Smooth muscle cell (in vitro differentiated cells): Measurements from ENCODE around the gene CWC25. TPM values are rescaled to one million over a fixed set of nuclear protein-coding genes. Genes with fewer than 3 reads are reported as not detected.

Source experiments
- DNase-seq: peaks from one replicate; lab custom pipeline; 2025; ENCODE audit not compliant: unreplicated experiment; lab: John Stamatoyannopoulos, UW
- H2AFZ ChIP-seq: fragments of 200-600 bp; sonication (generic); 2 replicates; pipeline ENCODE4 v1.6.0; 2016; ENCODE audit warnings: antibody characterized with exemption, low read depth, mild to moderate bottlenecking
- H3F3A ChIP-seq: fragments of 200-600 bp; sonication (generic); 2 replicates; pipeline ENCODE4 v1.6.0; 2017; ENCODE audit warnings: antibody characterized with exemption, low read depth
- H3K27ac ChIP-seq: fragments of 200-600 bp; sonication (generic); 2 replicates; pipeline ENCODE4 v1.5.1; 2016; ENCODE audit warnings: low read depth, mild to moderate bottlenecking
- H3K27me3 ChIP-seq: fragments of 200-600 bp; sonication (generic); 2 replicates; pipeline ENCODE4 v1.6.1; 2016; ENCODE audit warnings: low read depth, mild to moderate bottlenecking
- H3K36me3 ChIP-seq: fragments of 200-600 bp; sonication (generic); 2 replicates; pipeline ENCODE4 v1.5.1; 2016; ENCODE audit warnings: low read depth
- H3K4me1 ChIP-seq: fragments of 200-600 bp; sonication (generic); 2 replicates; pipeline ENCODE4 v1.5.1; 2016; ENCODE audit warnings: low read depth
- H3K4me2 ChIP-seq: fragments of 200-600 bp; sonication (generic); 2 replicates; pipeline ENCODE4 v1.6.0; 2016; ENCODE audit warnings: mild to moderate bottlenecking
- H3K4me3 ChIP-seq: fragments of 200-600 bp; sonication (generic); 2 replicates; pipeline ENCODE4 v1.5.1; 2016; ENCODE audit warnings: mild to moderate bottlenecking
- H3K79me2 ChIP-seq: fragments of 200-600 bp; sonication (generic); 2 replicates; pipeline ENCODE4 v1.6.0; 2016; ENCODE audit warnings: low read depth, mild to moderate bottlenecking
- H3K9ac ChIP-seq: fragments of 200-600 bp; sonication (generic); 2 replicates; pipeline ENCODE4 v1.6.0; 2016; ENCODE audit warnings: low read depth
- H3K9me3 ChIP-seq: fragments of 200-600 bp; sonication (generic); replicated peaks from 2 replicates; pipeline ENCODE4 v1.5.1; 2016; ENCODE audit warnings: low read depth
- H4K20me1 ChIP-seq: fragments of 200-600 bp; sonication (generic); 2 replicates; pipeline ENCODE4 v1.6.0; 2016; ENCODE audit warnings: low read depth
- WGBS: methylation state at CpG from one replicate; pipeline ENCODE4 v1.1.7; 2016; ENCODE audit warnings: low lambda C conversion rate; 5-methylcytosine and 5-hydroxymethylcytosine counted together
- polyA plus RNA-seq: library from polyadenylated mRNA; unstranded; fragments of >200 nt; fragmentation: Nextera tagmentation; extraction: Ambion mirVana; gene quantifications from 2 replicates; pipeline ENCODE4 v1.2.1, GENCODE V29; 2016
- total RNA-seq: library from RNA; depleted of rRNA; stranded (reverse); fragments of >200 nt; gene quantifications from 2 replicates; pipeline ENCODE4 v1.2.3, GENCODE V29; 2014
- TF ChIP-seq, protein P1 (sequence below): fragments of 200-600 bp; sonication (generic); IDR thresholded peaks from 2 replicates; pipeline ENCODE4 v1.5.1; 2017; ENCODE audit warnings: borderline replicate concordance, mild to moderate bottlenecking, antibody characterized with exemption; ENCODE audit not compliant: insufficient read depth, poor library complexity, severe bottlenecking

CWC25 gene
- total and polyA plus RNA-seq, 2 experiments from 2014 or later = 9.2 to 11.0 TPM

DNA sequence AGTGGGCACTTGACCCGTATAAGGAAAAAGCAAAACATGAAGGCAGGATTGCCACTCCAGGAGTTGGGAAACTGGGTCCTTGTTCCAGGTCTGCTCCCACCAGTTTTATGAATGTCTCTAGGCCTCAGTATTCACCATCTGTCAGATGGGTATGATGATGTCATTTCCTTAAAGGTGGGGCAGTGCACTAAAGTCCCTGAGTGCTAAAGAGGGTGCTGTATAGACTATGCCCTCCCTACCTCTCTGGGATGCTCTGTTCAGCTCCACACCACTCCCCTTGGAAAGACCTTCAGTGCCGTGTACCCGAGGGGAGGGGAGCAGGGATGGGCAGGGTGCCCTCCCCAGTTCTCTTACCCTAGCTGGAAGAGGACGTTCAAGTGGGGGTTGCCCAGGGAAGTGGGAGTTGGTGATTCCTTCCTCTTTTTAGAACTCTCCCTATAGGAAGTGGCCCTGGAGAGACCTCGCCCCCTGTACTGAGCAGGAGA is 46.9 kb upstream of the CWC25 start:
- Histone ChIP-seq H3K9me3 (no peaks in the 10 kb centered on the region), H4K20me1 (peaks cover 64% of the 10 kb centered on the region)
- WGBS = 77% methylated on average over 5 of the region's 5 CpGs

DNA sequence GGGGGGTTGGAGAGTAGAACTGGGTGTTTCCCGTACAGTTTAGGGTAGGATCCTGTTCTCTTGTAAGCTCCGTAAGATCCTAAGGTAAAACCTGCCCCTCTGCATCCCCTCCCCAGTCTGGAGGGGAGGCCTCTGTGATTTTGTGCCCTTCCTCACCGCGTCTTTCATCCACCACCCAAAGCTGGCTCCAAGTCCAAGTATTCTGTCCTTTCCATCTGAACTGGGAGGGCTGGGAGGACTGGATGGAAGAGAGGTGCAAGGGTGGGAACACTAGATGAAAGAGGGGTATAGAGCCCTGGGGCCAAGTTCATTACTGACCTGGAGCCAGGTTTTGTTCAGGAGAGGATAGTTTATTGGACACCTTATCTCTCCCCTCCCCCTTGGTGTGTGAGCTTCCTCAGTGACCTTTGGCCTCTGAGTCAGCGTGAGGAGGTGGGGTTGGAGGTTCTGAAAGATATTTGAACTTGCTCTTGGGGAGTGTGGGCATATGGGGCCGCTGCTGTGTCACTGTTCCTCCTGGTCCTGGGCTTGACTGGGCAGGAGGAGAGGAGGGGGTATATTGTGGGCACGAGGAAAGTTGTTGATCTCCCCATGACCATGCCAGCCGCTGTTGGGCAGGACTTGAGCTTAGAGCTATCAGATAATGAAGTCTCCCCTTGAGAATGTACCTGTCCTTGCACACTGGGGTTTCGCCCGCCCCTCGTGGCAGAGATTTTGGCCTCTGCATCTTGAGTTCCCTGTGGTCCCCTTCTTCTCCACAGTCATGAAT is 46.3 kb upstream of the CWC25 start:
- Histone ChIP-seq H3K79me2 (peaks cover 65% of the 10 kb centered on the region), H3K27me3 (no peaks in the 10 kb centered on the region), H3K9ac (peak overlapping the region; percentile 86), H2AFZ (no peak overlapping the region), H3K4me2 (peak overlapping the region; percentile 97), H3K9me3 (no peaks in the 10 kb centered on the region), H3K4me1 (peaks cover 18% of the 10 kb centered on the region), H3K36me3 (no peaks in the 10 kb centered on the region), H3K27ac (peak overlapping the region; percentile 57), H3F3A (peaks cover 15% of the 10 kb centered on the region), H4K20me1 (peaks cover 57% of the 10 kb centered on the region), H3K4me3 (peak overlapping the region; percentile 76)
- no peak for DNase-seq
- 23% methylated on average over 11 of the region's 11 CpGs for WGBS
- TF ChIP-seq, protein P1, sequence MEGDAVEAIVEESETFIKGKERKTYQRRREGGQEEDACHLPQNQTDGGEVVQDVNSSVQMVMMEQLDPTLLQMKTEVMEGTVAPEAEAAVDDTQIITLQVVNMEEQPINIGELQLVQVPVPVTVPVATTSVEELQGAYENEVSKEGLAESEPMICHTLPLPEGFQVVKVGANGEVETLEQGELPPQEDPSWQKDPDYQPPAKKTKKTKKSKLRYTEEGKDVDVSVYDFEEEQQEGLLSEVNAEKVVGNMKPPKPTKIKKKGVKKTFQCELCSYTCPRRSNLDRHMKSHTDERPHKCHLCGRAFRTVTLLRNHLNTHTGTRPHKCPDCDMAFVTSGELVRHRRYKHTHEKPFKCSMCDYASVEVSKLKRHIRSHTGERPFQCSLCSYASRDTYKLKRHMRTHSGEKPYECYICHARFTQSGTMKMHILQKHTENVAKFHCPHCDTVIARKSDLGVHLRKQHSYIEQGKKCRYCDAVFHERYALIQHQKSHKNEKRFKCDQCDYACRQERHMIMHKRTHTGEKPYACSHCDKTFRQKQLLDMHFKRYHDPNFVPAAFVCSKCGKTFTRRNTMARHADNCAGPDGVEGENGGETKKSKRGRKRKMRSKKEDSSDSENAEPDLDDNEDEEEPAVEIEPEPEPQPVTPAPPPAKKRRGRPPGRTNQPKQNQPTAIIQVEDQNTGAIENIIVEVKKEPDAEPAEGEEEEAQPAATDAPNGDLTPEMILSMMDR = no peak

More for the DNA sequence above, 46.9 kb upstream of the CWC25 start:
- H3K27ac ChIP-seq = peak overlapping the region; percentile 28
- no peaks in the 10 kb centered on the region for H3K36me3 ChIP-seq
- no peaks in the 10 kb centered on the region for H3K27me3 ChIP-seq
- no peak overlapping the region for H2AFZ ChIP-seq
- TF ChIP-seq, protein P1 = no peak
- peaks cover 70% of the 10 kb centered on the region for H3K79me2 ChIP-seq
- peaks cover 15% of the 10 kb centered on the region for H3F3A ChIP-seq
- H3K4me1 ChIP-seq = peaks cover 21% of the 10 kb centered on the region
- H3K4me3 ChIP-seq = peak overlapping the region; percentile 76
- H3K4me2 ChIP-seq = peak overlapping the region; percentile 97
- no peak for DNase-seq
- peak overlapping the region; percentile 6 for H3K9ac ChIP-seq

DNA sequence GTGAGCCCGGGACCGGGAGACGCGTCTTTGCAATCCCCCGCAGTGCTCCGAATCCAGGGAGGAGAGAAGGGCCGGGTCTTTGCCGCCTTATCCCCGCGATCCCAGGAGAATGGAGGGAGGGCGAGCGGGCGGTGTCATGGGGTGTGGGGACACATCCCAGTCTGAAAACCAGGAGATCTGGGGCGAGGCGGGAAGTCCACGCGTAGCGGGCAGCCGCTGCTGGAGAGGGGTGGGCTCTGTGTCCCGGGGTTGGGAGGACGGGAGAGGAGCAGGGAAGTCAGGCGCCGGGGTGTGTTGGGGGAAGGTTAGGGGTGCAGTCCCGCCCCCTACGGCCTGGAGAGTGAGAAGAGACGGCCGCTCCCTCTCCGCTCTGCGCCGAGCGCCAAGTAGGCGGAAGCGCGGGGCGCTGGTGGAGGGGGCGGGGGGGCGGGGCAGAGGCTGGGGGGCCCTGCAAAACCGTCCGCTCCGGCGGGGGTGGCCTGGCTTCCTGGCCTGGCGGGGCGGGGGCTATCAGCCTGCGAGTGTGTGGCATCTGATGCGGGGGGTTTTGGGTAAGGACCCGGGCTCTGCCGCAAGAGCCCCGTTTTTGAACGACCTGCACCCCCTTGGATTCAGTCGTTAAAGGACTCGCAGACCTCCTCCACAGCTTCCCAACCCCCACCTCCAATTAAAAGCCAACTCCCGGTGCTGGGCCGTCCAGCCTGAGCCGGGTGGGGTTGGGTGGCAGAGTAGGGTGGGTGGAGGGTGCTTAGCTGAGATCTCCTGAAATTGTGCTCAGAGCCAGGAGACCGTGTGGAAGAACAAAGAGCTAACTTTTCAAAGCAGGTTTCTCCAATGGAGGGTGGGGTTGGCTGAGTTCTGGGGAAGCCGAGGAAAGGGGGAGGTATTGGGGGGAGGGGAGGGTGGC is 45.4 kb upstream of the CWC25 start:
- Histone ChIP-seq H3K79me2 (peaks cover 56% of the 10 kb centered on the region), H3F3A (peaks cover 19% of the 10 kb centered on the region), H3K27ac (peak overlapping the region; percentile 73), H3K4me2 (peak overlapping the region; percentile 97), H3K4me1 (peaks cover 15% of the 10 kb centered on the region), H3K4me3 (peak overlapping the region; percentile 76), H3K27me3 (no peaks in the 10 kb centered on the region), H2AFZ (peak overlapping the region; percentile 8), H3K9ac (peak overlapping the region; percentile 86), H3K9me3 (no peaks in the 10 kb centered on the region), H3K36me3 (no peaks in the 10 kb centered on the region), H4K20me1 (peaks cover 48% of the 10 kb centered on the region)
- WGBS = under 1% methylated on average over 39 of the region's 56 CpGs
- TF ChIP-seq, protein P1 = no peak
- DNase-seq = peak; percentile 63
